Measurements from ENCODE around the gene SLC16A5. TPM values are rescaled to one million over a fixed set of nuclear protein-coding genes. Genes with fewer than 3 reads are reported as not detected.

The SLC16A5 gene
- total RNA-seq, 2 experiments from 2014 or later = 2.3 to 2.8 TPM

- POLR2A ChIA-PET = interaction anchor here (1.1 kb wide), 1 partner anchor 18 kb away, joined by 3 read pairs; no protein-coding TSS in a partner anchor
- CTCF ChIA-PET = interaction anchor here (1.0 kb wide), 1 partner anchor 10 kb away, joined by 6 read pairs; the partner anchor contains the start of gene SLC16A5
Observed at GRCh38 chr17:75078284-75079022, 9.3 kb upstream of the SLC16A5 start.

DNA sequence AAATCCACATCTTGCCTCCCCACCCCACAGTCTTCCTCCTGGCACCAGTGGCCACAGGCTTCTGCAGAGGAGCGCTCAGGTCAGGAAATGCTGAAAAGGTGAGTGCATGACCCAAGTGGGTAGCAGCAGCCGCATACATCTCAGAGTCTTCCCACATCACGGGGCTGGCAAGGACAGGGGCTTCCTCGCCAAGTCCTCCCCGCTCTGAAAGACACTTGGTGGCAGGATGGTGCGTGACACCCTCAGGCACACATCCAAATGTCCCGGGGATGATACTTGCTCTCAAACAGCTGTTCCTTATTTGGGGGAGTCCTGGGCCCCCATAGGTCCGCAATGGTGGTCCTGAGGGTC is 8.8 kb upstream of the SLC16A5 start:
- ChIA-PET CTCF (interaction anchor here (1.0 kb wide), 1 partner anchor 9 kb away, joined by 6 read pairs; the partner anchor contains the start of gene SLC16A5), POLR2A (interaction anchor here (1.1 kb wide), 1 partner anchor 18 kb away, joined by 3 read pairs; no protein-coding TSS in a partner anchor)

GRCh38 chr17:75081611-75082540 is 5.9 kb upstream of the SLC16A5 start:
- ChIA-PET CTCF (interaction anchor here (0.6 kb wide), 1 partner anchor 631 kb away, joined by 4 read pairs; no protein-coding TSS in a partner anchor), POLR2A (no interaction called here)

- ChIA-PET POLR2A (no interaction called here), CTCF (no interaction called here)
Observed at GRCh38 chr17:75082683-75083082, 5.1 kb upstream of the SLC16A5 start.

- CTCF ChIA-PET = interaction anchor here (0.5 to 1.4 kb wide), 2 partner anchors 27 to 30 kb away, joined by 3 read pairs; no protein-coding TSS in a partner anchor
- POLR2A ChIA-PET = no interaction called here
Observed at GRCh38 chr17:75084039-75084660, 3.6 kb upstream of the SLC16A5 start.

DNA sequence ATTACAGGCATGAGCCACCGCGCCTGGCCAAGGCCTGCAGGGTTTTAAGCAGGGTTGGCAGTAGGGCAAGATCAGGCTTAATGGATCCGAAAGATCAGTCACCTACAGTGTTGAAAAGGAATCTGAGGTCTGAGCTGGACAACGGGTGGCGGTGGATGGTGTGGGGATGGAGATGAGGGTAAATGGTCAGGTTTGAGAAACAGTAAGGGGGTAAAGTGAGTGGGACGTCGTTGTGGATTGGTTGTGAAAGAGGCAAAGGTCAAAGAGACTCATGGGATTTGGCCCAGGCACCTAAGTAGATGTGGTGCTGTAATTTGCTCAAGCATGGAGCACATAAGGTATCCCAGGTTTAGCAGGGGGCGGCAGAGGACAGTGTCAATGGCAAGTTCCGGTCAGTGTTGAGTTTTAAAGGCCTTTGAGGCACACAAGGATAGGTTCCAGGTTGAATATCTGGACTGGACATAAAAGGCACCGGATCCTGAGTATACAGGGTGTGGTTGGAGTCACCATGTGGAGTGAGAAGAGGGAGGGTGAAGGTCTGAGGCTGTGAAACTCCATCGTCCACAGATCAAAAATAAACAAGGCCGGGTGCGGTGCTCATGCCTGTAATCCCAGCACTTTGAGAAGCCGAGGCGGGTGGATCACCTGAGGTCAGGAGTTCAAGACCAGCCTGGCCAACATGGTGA is 1.1 kb upstream of the SLC16A5 start:
- CTCF ChIA-PET = interaction anchor here (0.6 to 3.3 kb wide), 3 partner anchors 19 to 27 kb away, joined by 3 to 11 read pairs (median 6); no protein-coding TSS in a partner anchor
- POLR2A ChIA-PET = no interaction called here

DNA sequence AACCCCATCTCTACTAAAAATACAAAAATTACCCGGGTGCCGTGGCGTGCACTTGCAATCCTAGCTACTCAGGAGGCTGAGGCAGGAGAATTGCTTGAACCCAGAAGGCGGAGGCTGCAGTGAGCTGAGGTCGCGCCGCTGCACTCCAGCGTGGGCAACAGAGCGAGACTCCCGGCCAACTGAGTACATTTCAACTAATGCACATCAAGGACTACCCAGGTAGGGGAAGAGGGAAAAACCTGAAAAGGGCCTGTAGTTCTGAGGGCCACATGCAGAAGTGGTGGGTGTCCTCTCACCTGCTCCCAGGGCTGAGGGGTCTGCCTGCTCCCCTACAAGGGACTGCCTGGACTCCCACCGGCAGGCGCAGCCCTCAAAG is 584 bp upstream of the SLC16A5 start:
- POLR2A ChIA-PET = no interaction called here

DNA sequence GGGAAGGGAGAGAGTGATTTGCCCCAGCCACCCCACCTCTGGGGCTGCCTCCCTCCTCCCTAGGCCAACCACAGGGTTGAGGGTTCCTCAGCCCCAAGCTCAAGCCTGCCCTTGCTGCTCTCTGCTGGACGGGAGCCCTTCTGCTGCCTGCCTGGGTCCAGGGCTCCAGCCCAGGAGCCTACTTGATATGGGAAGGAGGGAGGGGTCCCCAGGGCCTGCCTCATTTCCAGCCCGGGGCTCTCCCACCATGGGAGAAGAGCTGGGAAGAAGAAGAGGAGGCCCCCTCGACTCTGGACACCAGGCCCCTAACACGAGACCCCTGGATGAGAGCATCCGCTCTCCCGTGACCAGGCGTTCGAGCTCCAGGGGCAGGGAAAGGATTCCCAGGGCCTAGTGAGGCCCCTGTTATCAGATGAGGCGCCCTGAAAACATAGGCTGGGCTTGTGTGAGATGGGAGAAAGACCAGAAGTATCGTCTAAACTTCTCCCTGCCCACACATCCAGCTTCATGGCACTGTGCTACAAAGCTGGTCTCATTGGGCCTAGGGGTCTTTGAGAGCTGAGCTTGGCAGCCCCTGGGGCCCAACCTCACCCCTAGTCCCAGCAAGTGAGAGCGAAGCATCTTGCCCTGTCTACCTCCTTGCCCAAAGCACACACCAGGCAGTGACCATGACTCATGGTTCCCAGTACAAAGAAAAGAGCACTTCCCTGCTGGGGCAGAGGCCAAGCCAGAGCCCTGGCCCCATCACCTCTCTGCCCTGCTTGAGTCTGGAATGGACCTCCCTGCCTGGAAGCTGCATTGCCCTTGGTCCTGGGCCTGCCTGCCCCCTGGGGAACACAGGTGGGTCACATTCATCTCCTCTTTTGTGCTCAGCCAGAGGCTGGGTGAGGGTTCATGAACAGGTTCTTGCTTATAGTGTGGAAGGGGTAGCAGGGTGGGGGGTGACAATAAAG is 987 bp downstream of the SLC16A5 start:
- ChIA-PET CTCF (interaction anchor here (1.1 to 3.3 kb wide), 5 partner anchors 10 to 100 kb away, joined by 3 to 11 read pairs (median 6); no protein-coding TSS in a partner anchor), POLR2A (interaction anchor here (0.6 kb wide), 2 partner anchors 21 to 35 kb away, joined by 3 to 9 read pairs; partner anchors contain the start of gene ARMC7)

More for the DNA sequence above, 584 bp upstream of the SLC16A5 start:
- CTCF ChIA-PET = interaction anchor here (0.6 to 3.3 kb wide), 3 partner anchors 18 to 27 kb away, joined by 3 to 11 read pairs (median 6); no protein-coding TSS in a partner anchor

DNA sequence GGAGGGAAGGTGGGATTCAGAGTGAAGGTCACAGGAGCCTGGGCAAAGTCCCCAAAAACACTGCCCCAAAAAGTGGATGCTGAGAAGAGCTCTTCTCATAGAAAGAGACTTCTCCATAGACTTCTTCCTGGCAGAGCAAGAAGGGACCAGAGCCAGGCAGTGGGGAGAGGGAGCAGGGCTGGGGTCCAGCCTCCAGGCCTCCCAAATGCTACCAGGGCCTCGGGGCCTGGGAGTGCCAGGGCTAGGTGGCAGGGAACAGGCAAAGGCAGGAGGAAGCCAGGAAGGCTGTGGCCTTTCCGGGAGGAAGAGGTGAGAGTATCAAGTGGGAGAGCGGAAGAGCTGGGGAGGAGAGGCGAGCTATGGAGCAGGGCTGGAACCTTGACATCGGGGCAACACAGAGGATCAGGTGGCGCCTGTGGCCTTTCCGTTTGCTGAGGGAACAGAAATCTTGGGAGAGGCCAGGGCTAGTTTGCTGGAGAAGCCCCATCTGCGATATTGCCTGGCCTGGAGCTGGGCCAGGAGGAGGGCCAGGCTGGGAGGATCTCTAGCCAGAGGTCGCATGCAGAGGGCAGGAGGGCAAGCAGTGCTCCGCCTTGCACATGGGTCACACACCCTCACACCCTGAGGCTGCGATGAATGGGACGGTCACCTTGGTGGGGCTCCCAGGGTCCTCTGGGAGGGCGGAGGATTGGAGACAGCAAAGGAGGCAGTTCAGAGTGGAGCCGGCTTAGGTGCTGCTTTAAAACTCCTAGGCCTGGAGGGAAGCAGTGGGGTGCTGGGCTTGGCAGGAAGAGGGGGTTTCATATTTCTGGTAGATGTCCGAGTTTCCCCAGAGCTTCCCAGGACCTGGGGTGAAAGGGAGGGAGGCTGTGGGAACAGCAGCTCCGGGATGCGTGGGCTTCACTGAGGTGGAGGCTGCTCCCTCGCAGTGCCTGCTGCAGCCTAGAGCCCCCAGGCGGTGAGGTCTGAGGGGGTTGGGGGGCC is 3.4 kb downstream of the SLC16A5 start:
- POLR2A ChIA-PET = interaction anchor here (0.5 kb wide), 1 partner anchor 89 kb away, joined by 5 read pairs; no protein-coding TSS in a partner anchor
- CTCF ChIA-PET = interaction anchor here (1.1 kb wide), 1 partner anchor 23 kb away, joined by 5 read pairs; no protein-coding TSS in a partner anchor

GRCh38 chr17:75091855-75092327 is 4.1 kb downstream of the SLC16A5 start:
- POLR2A ChIA-PET = no interaction called here
- CTCF ChIA-PET = no interaction called here

- CTCF ChIA-PET = interaction anchor here (0.6 kb wide), 1 partner anchor 78 kb away, joined by 4 read pairs; no protein-coding TSS in a partner anchor
Observed at GRCh38 chr17:75093548-75094158, 5.9 kb downstream of the SLC16A5 start.

DNA sequence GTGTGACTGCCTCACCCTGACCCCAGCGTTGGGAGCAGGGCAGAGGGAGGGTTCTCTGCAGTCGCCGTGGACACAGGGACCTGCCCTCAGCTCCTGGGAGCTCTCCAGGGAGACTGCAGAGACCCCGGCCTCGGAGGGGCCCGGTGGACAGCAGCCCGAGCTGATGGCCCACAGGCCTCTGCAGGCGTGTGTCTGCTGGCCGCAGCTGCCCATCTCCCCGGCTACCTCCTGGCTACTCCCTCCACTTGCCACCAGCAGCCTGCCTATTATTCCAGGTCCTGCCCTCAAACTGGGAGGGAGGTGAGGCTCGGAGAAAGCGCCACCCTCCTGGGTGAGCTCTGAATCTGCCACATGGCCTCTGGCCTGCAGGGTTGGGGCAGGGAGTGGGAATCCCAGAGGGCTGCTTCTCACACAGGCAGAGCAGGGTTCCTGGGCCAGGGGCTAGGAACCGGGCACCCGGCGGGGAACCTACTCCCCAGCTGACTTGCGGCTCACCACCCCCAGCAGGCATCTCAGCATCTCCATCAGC is 7.2 kb downstream of the SLC16A5 start:
- ChIA-PET POLR2A (interaction anchor here (0.6 to 1.4 kb wide), 2 partner anchors 15 to 129 kb away, joined by 5 read pairs; partner anchors contain the start of gene ARMC7), CTCF (interaction anchor here (0.6 to 3.1 kb wide), 2 partner anchors 20 to 27 kb away, joined by 4 to 9 read pairs; no protein-coding TSS in a partner anchor)

More at GRCh38 chr17:75093548-75094158, 5.9 kb downstream of the SLC16A5 start:
- POLR2A ChIA-PET = no interaction called here

DNA sequence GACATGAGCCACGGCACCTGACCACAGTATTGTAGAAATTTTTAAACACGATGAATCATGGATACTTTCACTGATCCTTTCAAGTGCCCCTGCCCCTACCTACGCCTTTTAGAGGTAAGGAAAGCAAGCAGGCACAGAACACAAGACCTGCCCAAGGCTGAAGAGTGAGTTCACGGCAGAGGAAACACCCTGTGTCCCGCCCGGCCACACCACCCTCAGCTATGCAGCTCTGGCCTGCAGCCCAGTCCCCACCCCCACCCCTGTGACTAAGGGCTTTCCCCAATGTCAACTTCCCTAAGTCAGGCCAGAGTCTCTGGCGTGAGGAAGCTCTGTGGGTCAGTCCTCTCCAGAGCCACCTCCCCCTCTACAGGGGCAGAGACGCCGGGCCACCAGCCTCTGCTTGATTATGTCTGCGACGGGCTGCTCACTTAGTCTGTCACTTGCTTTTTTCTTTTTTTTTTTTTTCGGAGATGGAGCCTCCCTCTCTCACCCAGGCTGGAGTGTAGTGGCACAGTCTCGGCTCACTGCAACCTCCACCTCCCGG is 8.4 kb downstream of the SLC16A5 start:
- POLR2A ChIA-PET = interaction anchor here (1.4 kb wide), 1 partner anchor 14 kb away, joined by 5 read pairs; the partner anchor contains the start of gene ARMC7

GRCh38 chr17:75097865-75098264 is 10.1 kb downstream of the SLC16A5 start:
- ChIA-PET POLR2A (no interaction called here), CTCF (no interaction called here)

More for the DNA sequence above, 8.4 kb downstream of the SLC16A5 start:
- CTCF ChIA-PET = interaction anchor here (0.5 to 3.1 kb wide), 2 partner anchors 19 to 89 kb away, joined by 3 to 9 read pairs; no protein-coding TSS in a partner anchor

GRCh38 chr17:75098861-75099260 is 11.1 kb downstream of the SLC16A5 start:
- ChIA-PET POLR2A (no interaction called here), CTCF (no interaction called here)

Measured in activated CD8-positive, alpha-beta memory T cell treated with anti-CD3 and anti-CD28 coated beads for 36 hours (primary cell).